HG03432 (cell line): ENCODE measurements around the gene TK2.
"Not testable (repeated sequence)": the region's sequence is repeated elsewhere in the genome, so short reads cannot be mapped to it uniquely, and the experiment has no call there.

ENCODE experiments used
- ATAC-seq: cut with Tn5 transposase; IDR thresholded peaks from one replicate; pipeline ENCODE4 v1.9.1; 2021; ENCODE audit warnings: mild to moderate bottlenecking, moderate library complexity; ENCODE audit not compliant: unreplicated experiment

Gene TK2

GRCh38 chr16:66549284-66550131 lies at the start of gene TK2:
TSS of gene TK2 (minus strand) at chr16:66550122. CDS start at chr16:66550061, 61 bp downstream.
- peak; percentile 38 for ATAC-seq

DNA sequence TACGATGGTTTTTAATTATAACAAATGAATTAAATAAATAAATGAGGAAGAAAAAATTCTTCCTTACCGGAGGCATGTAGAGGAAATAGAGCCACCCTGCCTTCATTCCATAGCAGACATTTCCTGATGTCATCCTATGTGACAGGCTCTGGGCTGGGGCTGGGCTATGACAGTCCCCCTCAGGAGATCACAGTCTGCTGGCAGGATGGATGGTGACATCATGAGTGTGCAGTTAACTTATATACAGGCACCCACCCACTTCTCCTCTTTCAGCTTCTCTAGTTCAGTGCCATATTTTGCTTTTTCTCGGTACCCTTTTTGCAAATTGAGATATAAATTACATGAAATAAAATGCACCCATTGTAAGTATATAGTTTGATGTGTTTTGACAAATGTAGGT lies 48.2 kb upstream of the TK2 start:
- ATAC-seq = no peak

DNA sequence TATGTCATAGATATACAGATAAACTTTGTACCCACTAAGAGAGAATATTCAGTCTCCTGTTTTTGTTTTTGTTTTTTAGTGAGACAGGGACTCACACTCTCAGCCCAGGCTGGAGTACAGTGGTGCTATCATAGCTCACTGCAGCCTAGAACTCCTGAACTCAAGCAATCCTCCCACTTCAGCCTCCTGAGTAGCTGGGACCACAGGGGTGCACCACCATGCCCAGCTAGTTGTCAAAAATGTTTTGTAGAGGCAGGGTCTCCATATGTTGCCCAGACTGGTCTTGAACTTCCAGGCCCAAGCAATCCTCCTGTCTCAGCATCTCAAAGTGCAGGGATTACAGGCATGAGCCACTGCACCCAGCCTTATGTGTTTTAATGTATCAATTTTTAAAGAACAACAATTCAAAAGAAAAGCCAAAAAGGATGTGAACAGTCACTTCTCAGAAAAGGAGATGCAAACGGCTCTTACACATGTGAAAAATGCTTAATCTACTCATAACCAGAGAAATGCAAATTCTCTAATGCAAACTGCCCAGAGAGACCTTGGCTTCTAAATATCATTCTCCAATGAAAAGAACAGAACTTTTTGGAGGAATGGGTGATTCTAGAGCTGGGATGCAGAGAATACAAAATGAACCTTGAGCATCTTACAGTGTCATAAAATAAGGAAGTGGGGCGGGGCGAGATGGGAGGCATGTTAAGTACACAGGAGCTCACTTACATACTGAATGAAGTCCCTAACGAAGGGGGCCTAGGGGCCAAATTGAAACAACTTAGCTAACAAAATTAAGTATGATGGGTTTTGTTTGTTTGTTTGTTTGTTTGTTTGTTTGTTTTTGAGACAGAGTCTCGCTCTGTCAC lies 47.3 kb upstream of the TK2 start:
- ATAC-seq = no peak

DNA sequence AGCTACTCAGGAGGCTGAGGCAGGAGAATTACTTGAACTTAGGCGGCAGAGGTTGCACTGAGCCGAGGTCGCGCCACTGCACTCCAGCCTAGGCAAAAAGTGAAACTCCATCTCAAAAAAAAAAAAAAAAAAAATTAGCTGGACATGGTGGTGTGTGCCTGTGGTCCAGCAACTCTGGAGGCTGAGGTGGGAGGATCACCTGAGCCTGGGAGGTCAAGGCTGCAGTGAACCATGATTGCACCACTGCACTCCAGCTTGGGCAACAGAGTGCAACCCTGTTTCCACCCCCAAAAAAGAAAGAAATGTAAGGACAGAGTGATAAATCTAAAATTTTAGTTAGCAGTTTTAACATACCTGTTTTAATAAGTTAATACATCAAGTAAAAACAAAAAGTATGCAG lies 46.6 kb upstream of the TK2 start:
- ATAC-seq = not testable (repeated sequence)

GRCh38 chr16:66594739-66595138 lies 44.8 kb upstream of the TK2 start:
- peak; percentile 50 for ATAC-seq

GRCh38 chr16:66592814-66593213 lies 42.9 kb upstream of the TK2 start:
- ATAC-seq = no peak

GRCh38 chr16:66592241-66592640 lies 42.3 kb upstream of the TK2 start:
- no peak for ATAC-seq

DNA sequence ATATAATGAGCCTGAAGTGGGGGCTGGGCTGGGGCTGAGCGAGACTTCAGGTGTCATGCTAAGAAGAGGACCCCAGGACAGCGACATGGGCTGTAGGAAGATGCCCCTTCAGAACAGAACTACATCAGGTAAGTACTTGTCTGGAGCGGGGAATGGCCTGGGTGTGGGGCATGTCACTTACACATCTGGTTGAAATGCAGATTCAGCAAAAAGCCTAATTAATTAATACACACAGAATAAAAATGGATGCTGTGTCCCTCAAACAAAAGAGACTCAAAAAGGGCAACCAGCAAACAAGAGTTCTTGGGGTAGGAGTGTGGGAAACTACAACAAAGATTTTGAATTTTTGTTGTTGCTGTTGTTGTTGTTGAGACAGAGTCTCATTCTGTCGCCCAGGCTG lies 41.1 kb upstream of the TK2 start:
- no peak for ATAC-seq

DNA sequence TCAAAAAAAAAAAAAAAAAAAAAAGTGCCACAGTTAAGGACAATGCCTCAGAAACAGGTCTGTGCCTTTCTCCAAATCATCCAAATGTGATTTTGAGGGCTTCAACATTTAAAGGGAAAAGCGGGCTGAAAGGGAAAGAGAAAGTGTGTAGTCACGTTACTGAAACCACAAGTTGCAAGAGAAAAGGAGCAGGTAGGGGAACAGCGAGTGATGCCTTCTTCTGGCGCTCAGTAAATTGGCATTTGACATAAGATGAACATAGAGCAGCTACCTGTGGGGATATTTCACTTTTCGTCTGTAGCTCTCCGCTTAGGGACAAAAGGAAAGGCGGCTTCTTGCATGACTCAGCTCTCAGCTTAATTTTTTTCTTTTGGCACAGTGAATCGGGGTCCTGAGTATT lies 40.4 kb upstream of the TK2 start:
- peak; percentile 40 for ATAC-seq

DNA sequence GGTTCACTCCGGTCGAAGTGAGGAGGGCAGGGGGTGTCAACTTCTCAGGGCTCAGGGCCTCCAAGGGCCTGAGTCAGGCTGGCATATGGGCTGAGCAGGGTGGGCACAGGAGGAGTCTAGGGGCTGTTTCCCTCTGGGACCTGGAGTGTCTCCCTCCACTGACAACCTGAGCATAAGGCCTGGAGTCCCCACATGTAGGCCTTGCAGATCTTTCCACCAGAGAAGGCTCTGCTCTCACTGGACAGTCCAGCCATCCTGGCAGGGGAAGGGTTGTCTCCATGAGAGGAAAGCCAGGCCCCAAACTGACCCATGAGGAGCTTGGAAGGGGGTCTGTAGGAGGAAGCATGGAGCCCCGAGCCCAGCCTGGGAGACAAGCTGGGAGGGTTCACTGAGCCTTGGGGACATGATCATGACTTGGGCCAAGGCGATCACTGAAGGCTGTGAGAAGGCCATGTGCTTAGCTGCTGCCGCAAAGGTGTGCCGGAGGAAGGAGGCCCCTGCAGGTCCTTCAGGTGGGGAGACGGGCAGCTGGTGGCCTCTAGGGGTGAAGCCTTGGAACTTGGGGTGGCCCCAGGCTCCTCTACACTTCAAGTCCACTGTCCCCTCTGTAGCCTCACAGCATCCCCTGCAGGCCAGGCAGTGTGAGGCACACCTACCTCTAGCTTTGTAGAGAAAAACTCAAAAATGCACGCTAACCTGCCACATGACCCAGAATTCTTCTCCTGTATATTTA lies 39.2 kb upstream of the TK2 start:
- ATAC-seq = peak; percentile 82

- ATAC-seq = no peak
Measured at GRCh38 chr16:66587881-66588600, 38.1 kb upstream of the TK2 start.

- ATAC-seq = no peak
Measured at GRCh38 chr16:66585481-66586239, 35.7 kb upstream of the TK2 start.

DNA sequence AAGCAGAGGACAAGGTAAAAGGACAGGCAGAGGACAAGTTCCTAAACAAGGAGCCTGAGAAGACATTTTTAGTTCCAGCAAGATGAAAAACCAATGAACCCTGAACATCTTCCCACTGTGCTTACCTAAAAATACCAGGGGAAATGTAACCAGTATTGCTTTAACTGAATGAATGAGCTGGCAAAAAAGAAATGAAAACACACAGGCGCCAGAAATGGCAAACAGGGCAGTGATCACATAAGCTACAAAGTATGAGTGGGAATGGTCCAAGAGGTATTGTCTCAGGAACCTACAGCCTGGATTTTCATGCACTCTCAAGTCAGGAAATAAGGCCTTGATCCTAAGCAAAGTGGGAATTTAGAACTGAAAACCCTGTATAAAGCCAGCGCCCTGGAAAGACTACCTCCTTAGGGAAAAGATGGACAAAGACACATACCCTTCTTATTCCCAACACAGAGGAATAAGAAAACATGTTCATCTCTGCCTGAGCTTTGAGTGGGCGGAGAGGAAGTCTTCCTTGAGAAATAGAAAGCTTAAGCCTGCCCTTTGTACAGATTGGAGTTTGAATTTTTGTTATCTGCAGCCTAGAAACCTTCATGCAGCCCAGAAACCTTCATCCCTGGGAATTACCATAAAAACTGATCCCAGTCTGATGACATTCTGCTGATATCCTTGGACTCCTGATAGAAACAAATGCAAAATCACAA lies 31.5 kb upstream of the TK2 start:
- no peak for ATAC-seq

DNA sequence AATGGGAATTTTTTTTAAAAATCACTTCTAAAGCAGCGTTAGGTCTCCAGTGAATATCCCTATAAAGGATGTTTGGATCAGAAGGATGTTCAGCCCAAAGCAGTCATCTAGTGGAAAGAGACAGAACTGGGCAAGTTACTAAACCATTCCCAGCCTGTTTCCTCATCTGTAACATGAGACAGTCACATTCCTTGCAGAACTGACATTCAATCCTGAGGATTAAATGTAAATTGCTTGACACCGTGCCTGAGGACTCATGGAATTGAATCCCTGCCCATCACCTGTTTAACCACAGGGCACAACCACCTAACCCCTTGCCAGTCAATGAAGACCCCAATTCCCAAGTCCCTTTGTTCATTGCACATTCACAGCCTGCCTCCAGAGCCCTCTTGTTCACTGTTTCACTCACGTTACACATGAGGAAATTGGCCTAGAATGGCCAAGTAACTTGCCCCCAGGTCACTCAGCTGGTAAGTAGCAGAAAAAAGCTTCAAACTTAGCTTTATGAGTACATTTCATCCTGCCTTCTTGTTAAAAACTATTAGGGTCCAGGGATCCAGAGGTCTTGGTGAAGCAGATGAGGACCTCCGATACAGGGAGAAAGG lies 30.8 kb upstream of the TK2 start:
- ATAC-seq = no peak

GRCh38 chr16:66578651-66579531 lies 29.0 kb upstream of the TK2 start, which contains the start of gene CMTM2:
TSS of gene CMTM2 (plus strand) at chr16:66579463. CDS start at chr16:66579608, 145 bp downstream.
- no peak for ATAC-seq

DNA sequence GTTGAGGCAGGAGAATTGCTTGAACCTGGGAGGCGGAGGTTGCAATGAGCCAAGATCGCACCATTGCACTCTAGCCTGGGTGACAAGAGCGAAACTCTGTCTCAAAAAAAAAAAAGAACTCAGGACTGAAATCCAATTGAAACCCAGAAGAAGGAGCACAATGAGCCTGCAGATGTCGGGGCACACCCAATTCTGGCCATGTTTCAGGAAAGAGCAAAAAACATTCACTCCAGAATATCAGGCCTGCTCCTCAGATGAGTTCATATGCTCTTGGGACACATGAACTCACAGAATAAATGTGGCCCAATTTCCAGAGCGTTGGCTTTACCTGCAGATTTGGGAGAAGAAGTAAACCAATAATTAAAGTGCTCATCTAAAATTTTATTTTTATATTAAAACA lies 26.4 kb upstream of the TK2 start:
- ATAC-seq = no peak

DNA sequence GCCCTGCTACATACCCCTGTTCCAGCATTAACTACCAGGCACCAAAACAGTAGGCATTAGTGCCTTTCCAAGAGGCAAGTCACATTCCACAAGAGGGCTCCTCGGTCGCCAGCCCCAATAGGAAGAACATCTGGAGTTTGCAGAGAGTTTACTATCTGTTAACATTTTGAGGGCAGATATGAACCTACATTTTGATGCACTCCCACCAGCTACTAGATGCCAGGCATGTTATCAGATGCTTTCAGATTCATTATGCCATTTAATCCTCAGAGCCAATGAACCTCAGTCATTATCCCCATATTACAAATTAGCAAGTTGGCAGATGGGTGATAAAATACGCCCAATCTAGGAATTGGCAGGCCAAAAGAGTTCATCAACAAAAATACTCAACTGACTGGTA lies 25.1 kb upstream of the TK2 start:
- no peak for ATAC-seq

GRCh38 chr16:66574531-66574930 lies 24.6 kb upstream of the TK2 start:
- no peak for ATAC-seq
